Mesendoderm (in vitro differentiated cells): ENCODE results near the gene RTKN2.

Source experiments
- DNase-seq: peaks from one replicate; pipeline ENCODE4 v3.0.0; 2013
- H2AK5ac ChIP-seq: 2 replicates; pipeline ENCODE4 v1.6.1; 2013; ENCODE audit warnings: low read length, inconsistent platforms
- H2BK120ac ChIP-seq: 2 replicates; pipeline ENCODE4 v1.6.1; 2013; ENCODE audit warnings: low read depth, mild to moderate bottlenecking, low read length, moderate library complexity, mixed read lengths
- H2BK15ac ChIP-seq: replicated peaks from 2 replicates; pipeline ENCODE4 v1.6.1; 2013; ENCODE audit warnings: low read depth, mild to moderate bottlenecking, moderate library complexity
- H2BK5ac ChIP-seq: 2 replicates; pipeline ENCODE4 v1.6.1; 2013; ENCODE audit warnings: low read length, inconsistent platforms
- H3K18ac ChIP-seq: 2 replicates; pipeline ENCODE4 v1.6.1; 2013; ENCODE audit warnings: mild to moderate bottlenecking, low read length, mixed read lengths
- H3K23ac ChIP-seq: one replicate; pipeline ENCODE4 v1.6.1; 2013; ENCODE audit warnings: low read length
- H3K27ac ChIP-seq: 2 replicates; pipeline ENCODE4 v1.5.1; 2013; ENCODE audit warnings: low read depth, mild to moderate bottlenecking, inconsistent platforms, low read length, moderate library complexity
- H3K27me3 ChIP-seq: 2 replicates; pipeline ENCODE4 v1.6.1; 2013; ENCODE audit warnings: low read length, control low read depth, mild to moderate bottlenecking, inconsistent platforms; ENCODE audit not compliant: insufficient read depth, poor library complexity
- H3K36me3 ChIP-seq: 2 replicates; pipeline ENCODE4 v1.6.1; 2013; ENCODE audit warnings: low read length, inconsistent platforms; ENCODE audit not compliant: control insufficient read depth, insufficient read depth
- H3K4ac ChIP-seq: one replicate; pipeline ENCODE4 v1.6.1; 2013; ENCODE audit warnings: low read depth, mild to moderate bottlenecking, low read length, moderate library complexity
- H3K4me1 ChIP-seq: 2 replicates; pipeline ENCODE4 v1.6.1; 2013; ENCODE audit warnings: low read depth, low read length, inconsistent platforms; ENCODE audit not compliant: control insufficient read depth
- H3K4me2 ChIP-seq: 2 replicates; pipeline ENCODE4 v1.6.1; 2013; ENCODE audit warnings: low read length
- H3K4me3 ChIP-seq: 2 replicates; pipeline ENCODE4 v1.5.1; 2013; ENCODE audit warnings: mild to moderate bottlenecking, low read length
- H3K56ac ChIP-seq: one replicate; pipeline ENCODE4 v1.6.1; 2013; ENCODE audit warnings: low read length
- H3K79me1 ChIP-seq: 2 replicates; pipeline ENCODE4 v1.6.1; 2013; ENCODE audit warnings: low read length, inconsistent platforms
- H3K79me2 ChIP-seq: 2 replicates; pipeline ENCODE4 v1.6.1; 2013; ENCODE audit warnings: mild to moderate bottlenecking, low read length; ENCODE audit not compliant: control insufficient read depth, insufficient read depth
- H3K9ac ChIP-seq: 2 replicates; pipeline ENCODE4 v1.6.1; 2013; ENCODE audit warnings: low read length, inconsistent platforms
- H4K5ac ChIP-seq: one replicate; pipeline ENCODE4 v1.6.1; 2013; ENCODE audit warnings: low read length
- H4K8ac ChIP-seq: one replicate; pipeline ENCODE4 v1.6.1; 2013; ENCODE audit warnings: low read depth, mild to moderate bottlenecking, control low read depth, low read length, moderate library complexity
- WGBS: extraction: QIAGEN DNeasy Blood & Tissue Kit; methylation state at CpG from one replicate; pipeline ENCODE4 v1.1.7; 2013; ENCODE audit warnings: low lambda C conversion rate, missing lambda C conversion rate; ENCODE audit not compliant: insufficient coverage; ENCODE audit errors: extremely low coverage; 5-methylcytosine and 5-hydroxymethylcytosine counted together

Gene RTKN2

DNA sequence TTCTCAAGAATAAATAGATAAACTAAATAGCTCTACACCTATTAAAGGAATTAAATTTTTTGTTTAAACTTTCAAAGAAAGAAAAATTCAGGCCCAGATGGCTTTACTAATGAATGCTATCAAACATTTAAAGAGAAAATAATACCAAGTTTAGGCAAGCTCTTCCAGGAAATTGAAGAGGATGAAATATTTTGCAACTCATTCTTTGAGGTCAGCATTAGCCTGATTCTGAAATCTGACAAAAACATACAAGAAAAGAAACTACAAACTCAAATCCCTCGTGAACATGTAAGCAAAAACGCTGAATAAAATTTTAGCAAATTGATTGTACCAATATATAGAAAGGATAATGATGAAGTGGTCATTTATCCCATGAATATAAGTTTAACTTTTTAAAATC is 93.4 kb downstream of the RTKN2 start:
- no peak overlapping the region for H4K5ac ChIP-seq
- WGBS, result no CpG with 5 or more reads among the region's 2 CpGs
- no peak overlapping the region for H2BK5ac ChIP-seq
- no peak overlapping the region for H3K56ac ChIP-seq
- no peak overlapping the region for H3K4me2 ChIP-seq
- H2BK15ac ChIP-seq, result no peak overlapping the region
- H2AK5ac ChIP-seq, result no peak overlapping the region
- no peak overlapping the region for H3K4me3 ChIP-seq
- no peak overlapping the region for H3K18ac ChIP-seq
- no peaks in the 10 kb centered on the region for H3K4me1 ChIP-seq
- no peak for DNase-seq
- no peak overlapping the region for H2BK120ac ChIP-seq
- no peaks in the 10 kb centered on the region for H3K27me3 ChIP-seq
- no peak overlapping the region for H3K23ac ChIP-seq
- H3K36me3 ChIP-seq, result no peaks in the 10 kb centered on the region
- no peak overlapping the region for H3K27ac ChIP-seq
- H3K79me1 ChIP-seq, result no peaks in the 10 kb centered on the region
- H3K79me2 ChIP-seq, result no peaks in the 10 kb centered on the region
- no peak overlapping the region for H3K9ac ChIP-seq
- H4K8ac ChIP-seq, result no peak overlapping the region
- no peak overlapping the region for H3K4ac ChIP-seq

- H2BK15ac ChIP-seq, result no peak overlapping the region
- H3K23ac ChIP-seq, result no peak overlapping the region
- no peak for DNase-seq
These were observed 96.2 kb downstream of the RTKN2 start for GRCh38 chr10:62172465-62172864.

GRCh38 chr10:62171791-62172190 is 96.9 kb downstream of the RTKN2 start:
- Histone ChIP-seq H3K79me2 (no peaks in the 10 kb centered on the region), H3K4ac (no peak overlapping the region), H2AK5ac (no peak overlapping the region), H3K4me1 (no peaks in the 10 kb centered on the region), H4K8ac (peak overlapping the region; percentile 39), H3K18ac (no peak overlapping the region), H3K23ac (no peak overlapping the region), H3K27me3 (no peaks in the 10 kb centered on the region), H2BK15ac (no peak overlapping the region), H3K36me3 (no peaks in the 10 kb centered on the region), H4K5ac (no peak overlapping the region), H2BK120ac (no peak overlapping the region), H3K9ac (no peak overlapping the region), H3K4me2 (no peak overlapping the region), H3K79me1 (no peaks in the 10 kb centered on the region), H3K27ac (no peak overlapping the region), H2BK5ac (no peak overlapping the region), H3K56ac (no peak overlapping the region), H3K4me3 (no peak overlapping the region)
- DNase-seq, result no peak
- WGBS, result no CpG with 5 or more reads among the region's 2 CpGs

More at GRCh38 chr10:62172465-62172864, 96.2 kb downstream of the RTKN2 start:
- Histone ChIP-seq H2AK5ac (no peak overlapping the region), H4K8ac (no peak overlapping the region), H3K9ac (no peak overlapping the region), H2BK120ac (no peak overlapping the region), H3K4me1 (no peaks in the 10 kb centered on the region), H3K79me1 (no peaks in the 10 kb centered on the region), H2BK5ac (no peak overlapping the region), H3K36me3 (no peaks in the 10 kb centered on the region), H3K27me3 (no peaks in the 10 kb centered on the region), H3K4me3 (no peak overlapping the region), H3K79me2 (no peaks in the 10 kb centered on the region), H3K4ac (no peak overlapping the region), H3K18ac (no peak overlapping the region), H4K5ac (no peak overlapping the region), H3K56ac (no peak overlapping the region), H3K27ac (no peak overlapping the region), H3K4me2 (no peak overlapping the region)

- WGBS, result no CpG with 5 or more reads among the region's 1 CpG
- no peak overlapping the region for H3K27ac ChIP-seq
- no peak overlapping the region for H3K9ac ChIP-seq
- H2BK5ac ChIP-seq, result no peak overlapping the region
- no peaks in the 10 kb centered on the region for H3K36me3 ChIP-seq
- H3K18ac ChIP-seq, result no peak overlapping the region
- H3K79me2 ChIP-seq, result no peaks in the 10 kb centered on the region
- H3K56ac ChIP-seq, result no peak overlapping the region
- H3K27me3 ChIP-seq, result no peaks in the 10 kb centered on the region
- H2BK15ac ChIP-seq, result no peak overlapping the region
- H3K79me1 ChIP-seq, result no peaks in the 10 kb centered on the region
- no peak overlapping the region for H3K4me3 ChIP-seq
- no peak overlapping the region for H3K23ac ChIP-seq
- H3K4me2 ChIP-seq, result no peak overlapping the region
- no peak overlapping the region for H2BK120ac ChIP-seq
- H3K4me1 ChIP-seq, result no peaks in the 10 kb centered on the region
- H3K4ac ChIP-seq, result no peak overlapping the region
- no peak for DNase-seq
- H2AK5ac ChIP-seq, result no peak overlapping the region
- no peak overlapping the region for H4K8ac ChIP-seq
- H4K5ac ChIP-seq, result no peak overlapping the region
These were observed 97.9 kb downstream of the RTKN2 start for GRCh38 chr10:62170732-62171131.

DNA sequence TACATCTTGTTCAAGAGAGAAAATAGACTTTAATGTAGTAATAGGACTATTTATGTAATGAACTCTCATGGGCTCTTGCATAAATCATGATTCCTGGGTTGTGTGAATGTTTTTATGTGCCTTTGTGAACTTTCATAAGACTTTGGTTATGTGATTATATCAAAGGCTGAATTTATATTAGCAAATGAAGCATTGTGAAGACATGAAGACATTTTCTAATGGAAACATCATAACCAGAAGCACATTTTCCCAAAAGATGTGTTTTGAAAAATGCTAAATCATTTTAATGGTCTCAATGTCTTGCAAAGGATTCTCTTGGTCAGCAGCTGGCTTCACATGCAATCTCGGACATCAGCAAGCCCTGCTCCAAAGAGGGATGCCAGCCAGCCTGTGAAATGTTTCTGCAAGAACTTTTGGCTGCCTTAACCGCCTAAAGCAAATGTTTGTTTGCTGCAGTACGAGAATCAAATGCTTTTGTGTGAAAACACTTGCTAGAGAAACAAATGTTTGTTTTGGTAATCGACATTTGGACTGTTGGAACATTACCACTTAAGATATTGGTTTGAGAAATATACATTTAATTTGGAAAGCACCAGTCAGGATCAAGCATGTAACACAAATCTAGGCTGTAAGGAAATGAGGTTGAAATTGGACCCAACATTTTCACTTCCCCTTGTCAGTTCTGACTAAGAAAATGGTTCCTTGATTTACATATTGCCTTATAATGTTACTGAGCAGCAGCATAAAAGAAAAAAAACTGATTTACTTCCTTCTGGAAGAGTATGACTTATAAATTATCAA is 102.1 kb downstream of the RTKN2 start:
- no peak overlapping the region for H2BK15ac ChIP-seq
- H3K79me1 ChIP-seq, result no peaks in the 10 kb centered on the region
- no peak overlapping the region for H2AK5ac ChIP-seq
- no peaks in the 10 kb centered on the region for H3K27me3 ChIP-seq
- no peak overlapping the region for H2BK5ac ChIP-seq
- H4K8ac ChIP-seq, result no peak overlapping the region
- no peak overlapping the region for H4K5ac ChIP-seq
- no peak overlapping the region for H3K4me2 ChIP-seq
- no peak overlapping the region for H3K9ac ChIP-seq
- H3K27ac ChIP-seq, result no peak overlapping the region
- no peak overlapping the region for H3K4ac ChIP-seq
- no peak for DNase-seq
- no CpG with 5 or more reads among the region's 4 CpGs for WGBS
- no peak overlapping the region for H3K56ac ChIP-seq
- H3K23ac ChIP-seq, result no peak overlapping the region
- no peaks in the 10 kb centered on the region for H3K36me3 ChIP-seq
- no peak overlapping the region for H3K18ac ChIP-seq
- no peaks in the 10 kb centered on the region for H3K4me1 ChIP-seq
- H3K79me2 ChIP-seq, result no peaks in the 10 kb centered on the region
- no peak overlapping the region for H2BK120ac ChIP-seq
- no peak overlapping the region for H3K4me3 ChIP-seq

DNA sequence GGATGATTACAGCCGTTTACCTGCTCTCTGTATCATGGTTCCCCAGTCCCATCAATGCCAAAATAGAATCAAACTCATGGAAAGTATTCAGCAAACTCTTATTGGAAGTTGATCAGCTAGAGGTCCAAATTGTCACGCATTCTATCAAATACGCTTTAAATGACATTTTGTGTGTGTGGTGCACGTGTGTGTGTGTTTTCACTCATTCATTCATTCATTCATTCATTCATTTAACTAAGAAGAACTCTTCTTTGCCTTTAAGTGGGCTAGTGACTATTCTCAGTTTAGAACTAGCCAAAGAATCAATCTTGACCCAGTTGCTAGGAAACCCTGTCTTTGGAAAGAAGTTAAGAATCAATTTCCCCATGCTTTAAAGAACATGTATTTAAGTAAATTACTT is 102.8 kb downstream of the RTKN2 start:
- no peak overlapping the region for H2BK120ac ChIP-seq
- H3K4me3 ChIP-seq, result no peak overlapping the region
- H3K79me2 ChIP-seq, result no peaks in the 10 kb centered on the region
- no peaks in the 10 kb centered on the region for H3K4me1 ChIP-seq
- H3K27me3 ChIP-seq, result no peaks in the 10 kb centered on the region
- H3K23ac ChIP-seq, result no peak overlapping the region
- H3K56ac ChIP-seq, result no peak overlapping the region
- no peak overlapping the region for H3K9ac ChIP-seq
- no CpG with 5 or more reads among the region's 4 CpGs for WGBS
- H3K27ac ChIP-seq, result no peak overlapping the region
- H2BK5ac ChIP-seq, result no peak overlapping the region
- no peak overlapping the region for H3K18ac ChIP-seq
- no peak for DNase-seq
- no peak overlapping the region for H3K4me2 ChIP-seq
- no peak overlapping the region for H4K8ac ChIP-seq
- H3K79me1 ChIP-seq, result no peaks in the 10 kb centered on the region
- no peak overlapping the region for H2BK15ac ChIP-seq
- H3K36me3 ChIP-seq, result no peaks in the 10 kb centered on the region
- no peak overlapping the region for H3K4ac ChIP-seq
- H4K5ac ChIP-seq, result no peak overlapping the region
- no peak overlapping the region for H2AK5ac ChIP-seq
